ENCODE results near the gene PPEF1. TPM values are rescaled to one million over a fixed set of nuclear protein-coding genes. Genes with fewer than 3 reads are reported as not detected.

The PPEF1 gene
- total RNA-seq, 1 donor from 2014 or later: not detected

DNA sequence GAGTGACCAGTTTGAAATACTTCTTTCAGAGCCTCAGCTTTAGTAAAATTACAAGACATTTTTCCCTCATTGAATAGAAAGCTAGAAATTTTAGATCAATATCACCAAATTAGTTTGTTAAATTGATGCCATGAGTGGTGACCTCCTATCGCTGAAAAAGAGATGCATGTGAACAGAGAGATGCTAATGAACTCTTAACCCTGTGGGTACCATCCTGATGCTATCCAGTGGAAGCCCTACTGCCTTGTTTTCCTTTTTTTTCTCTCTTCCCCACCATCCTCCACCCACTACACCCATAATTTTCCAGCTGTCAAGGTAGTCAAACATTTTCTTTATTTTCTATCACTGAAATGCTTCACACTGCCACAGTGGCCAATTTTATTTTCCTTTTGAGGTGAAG is 61.9 kb downstream of the PPEF1 start:
- H3K36me3 Mint-ChIP-seq (ENCODE audit: low read depth, unreplicated experiment): no peaks in the 10 kb centered on the region
- H3K27me3 Mint-ChIP-seq (ENCODE audit: unreplicated experiment): no peaks in the 10 kb centered on the region
- TF ChIP-seq, protein P1, sequence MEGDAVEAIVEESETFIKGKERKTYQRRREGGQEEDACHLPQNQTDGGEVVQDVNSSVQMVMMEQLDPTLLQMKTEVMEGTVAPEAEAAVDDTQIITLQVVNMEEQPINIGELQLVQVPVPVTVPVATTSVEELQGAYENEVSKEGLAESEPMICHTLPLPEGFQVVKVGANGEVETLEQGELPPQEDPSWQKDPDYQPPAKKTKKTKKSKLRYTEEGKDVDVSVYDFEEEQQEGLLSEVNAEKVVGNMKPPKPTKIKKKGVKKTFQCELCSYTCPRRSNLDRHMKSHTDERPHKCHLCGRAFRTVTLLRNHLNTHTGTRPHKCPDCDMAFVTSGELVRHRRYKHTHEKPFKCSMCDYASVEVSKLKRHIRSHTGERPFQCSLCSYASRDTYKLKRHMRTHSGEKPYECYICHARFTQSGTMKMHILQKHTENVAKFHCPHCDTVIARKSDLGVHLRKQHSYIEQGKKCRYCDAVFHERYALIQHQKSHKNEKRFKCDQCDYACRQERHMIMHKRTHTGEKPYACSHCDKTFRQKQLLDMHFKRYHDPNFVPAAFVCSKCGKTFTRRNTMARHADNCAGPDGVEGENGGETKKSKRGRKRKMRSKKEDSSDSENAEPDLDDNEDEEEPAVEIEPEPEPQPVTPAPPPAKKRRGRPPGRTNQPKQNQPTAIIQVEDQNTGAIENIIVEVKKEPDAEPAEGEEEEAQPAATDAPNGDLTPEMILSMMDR (IDR thresholded peaks at IDR 0.05; ENCODE audit: unreplicated experiment): no peak
- H3K4me1 Mint-ChIP-seq (ENCODE audit: unreplicated experiment): peaks cover 8% of the 10 kb centered on the region
- no peaks in the 10 kb centered on the region for H3K9me3 Mint-ChIP-seq (ENCODE audit: unreplicated experiment)
- DNase-seq (ENCODE audit: low spot score): no peak
- H3K27ac Mint-ChIP-seq (ENCODE audit: unreplicated experiment): no peak overlapping the region
- no peak overlapping the region for H3K4me3 Mint-ChIP-seq (ENCODE audit: unreplicated experiment)

GRCh38 chrX:18769812-18770573 is 62.5 kb downstream of the PPEF1 start:
- TF ChIP-seq, protein P1 (IDR thresholded peaks at IDR 0.05; ENCODE audit: unreplicated experiment): no peak
- no peak for DNase-seq (ENCODE audit: low spot score)
- peaks cover 1% of the 10 kb centered on the region for H3K27me3 Mint-ChIP-seq (ENCODE audit: unreplicated experiment)
- H3K4me1 Mint-ChIP-seq (ENCODE audit: unreplicated experiment): peaks cover 2% of the 10 kb centered on the region
- no peak overlapping the region for H3K27ac Mint-ChIP-seq (ENCODE audit: unreplicated experiment)
- H3K4me3 Mint-ChIP-seq (ENCODE audit: unreplicated experiment): no peak overlapping the region
- no peaks in the 10 kb centered on the region for H3K9me3 Mint-ChIP-seq (ENCODE audit: unreplicated experiment)
- peaks cover 3% of the 10 kb centered on the region for H3K36me3 Mint-ChIP-seq (ENCODE audit: low read depth, unreplicated experiment)

GRCh38 chrX:18789916-18790315 is 82.5 kb downstream of the PPEF1 start:
- Mint-ChIP-seq H3K4me1 (ENCODE audit: unreplicated experiment) (peaks cover 17% of the 10 kb centered on the region), H3K9me3 (ENCODE audit: unreplicated experiment) (no peaks in the 10 kb centered on the region), H3K4me3 (ENCODE audit: unreplicated experiment) (no peak overlapping the region), H3K27me3 (ENCODE audit: unreplicated experiment) (no peaks in the 10 kb centered on the region), H3K36me3 (ENCODE audit: low read depth, unreplicated experiment) (no peaks in the 10 kb centered on the region), H3K27ac (ENCODE audit: unreplicated experiment) (no peak overlapping the region)
- DNase-seq (ENCODE audit: low spot score): no peak
- TF ChIP-seq, protein P1 (IDR thresholded peaks at IDR 0.05; ENCODE audit: unreplicated experiment): no peak

- TF ChIP-seq, protein P1 (IDR thresholded peaks at IDR 0.05; ENCODE audit: unreplicated experiment): no peak
- H3K27me3 Mint-ChIP-seq (ENCODE audit: unreplicated experiment): no peaks in the 10 kb centered on the region
- DNase-seq (ENCODE audit: low spot score): no peak
- H3K4me3 Mint-ChIP-seq (ENCODE audit: unreplicated experiment): no peak overlapping the region
- peaks cover 17% of the 10 kb centered on the region for H3K4me1 Mint-ChIP-seq (ENCODE audit: unreplicated experiment)
- H3K36me3 Mint-ChIP-seq (ENCODE audit: low read depth, unreplicated experiment): no peaks in the 10 kb centered on the region
- H3K9me3 Mint-ChIP-seq (ENCODE audit: unreplicated experiment): no peaks in the 10 kb centered on the region
- peak overlapping the region; percentile 92 for H3K27ac Mint-ChIP-seq (ENCODE audit: unreplicated experiment)
Observed at GRCh38 chrX:18792828-18793227, 85.4 kb downstream of the PPEF1 start.

- Mint-ChIP-seq H3K27me3 (ENCODE audit: unreplicated experiment) (no peaks in the 10 kb centered on the region), H3K9me3 (ENCODE audit: unreplicated experiment) (no peaks in the 10 kb centered on the region), H3K4me3 (ENCODE audit: unreplicated experiment) (no peak overlapping the region), H3K36me3 (ENCODE audit: low read depth, unreplicated experiment) (no peaks in the 10 kb centered on the region), H3K27ac (ENCODE audit: unreplicated experiment) (peak overlapping the region; percentile 89), H3K4me1 (ENCODE audit: unreplicated experiment) (peaks cover 17% of the 10 kb centered on the region)
- TF ChIP-seq, protein P1 (IDR thresholded peaks at IDR 0.05; ENCODE audit: unreplicated experiment): no peak
- peak; percentile 3 for DNase-seq (ENCODE audit: low spot score)
Observed at GRCh38 chrX:18793601-18794089, 86.2 kb downstream of the PPEF1 start.

Measured in endothelial cell (in vitro differentiated cells).